Measurements from ENCODE around the gene SEMA3A.

- TF ChIP-seq EZH2 (IDR thresholded peaks at IDR 0.05; ENCODE audit: low read depth, unreplicated experiment): no peak
- TF ChIP-seq CTCF (conservative IDR thresholded peaks at IDR 0.05; ENCODE audit: low read depth in 2 of 2): no peak
- TF ChIP-seq POLR2AphosphoS5 (IDR thresholded peaks at IDR 0.05; ENCODE audit: low read depth): no peak
Measured at GRCh38 chr7:84060000-84060399, 134.6 kb downstream of the SEMA3A start.
